WTC11 (cell line): ENCODE data around the gene RSPRY1. TPM values are rescaled to one million over a fixed set of nuclear protein-coding genes. Genes with fewer than 3 reads are reported as not detected.

ENCODE experiments used
- ARID4B ChIP-seq: sonication (generic); formaldehyde crosslinking; IDR thresholded peaks from 2 replicates; pipeline ENCODE4 v1.8.0; 2023; ENCODE audit warnings: missing genetic modification reagents, mild to moderate bottlenecking, borderline replicate concordance
- CBFB ChIP-seq: sonication (generic); formaldehyde crosslinking; IDR thresholded peaks from 2 replicates; pipeline ENCODE4 v1.8.1; 2022; ENCODE audit warnings: mild to moderate bottlenecking, low read depth, missing genetic modification reagents
- E2F5 ChIP-seq: sonication (generic); formaldehyde crosslinking; IDR thresholded peaks from 2 replicates; pipeline ENCODE4 v1.8.1; 2022; ENCODE audit warnings: mild to moderate bottlenecking, moderate library complexity, missing genetic modification reagents
- ERG ChIP-seq: fragments of 250-450 bp; sonication (Bioruptor Pico); IDR thresholded peaks from 2 replicates; pipeline ENCODE4 v1.8.0; 2021; ENCODE audit warnings: mild to moderate bottlenecking
- ESRRA ChIP-seq: sonication (generic); formaldehyde crosslinking; IDR thresholded peaks from 2 replicates; pipeline ENCODE4 v1.8.1; 2022; ENCODE audit warnings: mild to moderate bottlenecking, missing genetic modification reagents, borderline replicate concordance
- GABPB1 ChIP-seq: sonication (generic); formaldehyde crosslinking; IDR thresholded peaks from 2 replicates; pipeline ENCODE4 v1.8.1; 2023; ENCODE audit warnings: mild to moderate bottlenecking, missing genetic modification reagents
- GTF2I ChIP-seq: fragments of 250-450 bp; sonication (Bioruptor Pico); conservative IDR thresholded peaks from 2 replicates; pipeline ENCODE4 v1.4.0; 2021; ENCODE audit warnings: mild to moderate bottlenecking
- HMGA2 ChIP-seq: fragments of 250-450 bp; sonication (Bioruptor Pico); IDR thresholded peaks from 2 replicates; pipeline ENCODE4 v1.4.0; 2021; ENCODE audit warnings: mild to moderate bottlenecking, moderate library complexity
- NFYB ChIP-seq: sonication (generic); formaldehyde crosslinking; conservative IDR thresholded peaks from 2 replicates; pipeline ENCODE4 v1.8.0; 2022; ENCODE audit warnings: low read depth, missing genetic modification reagents
- PRDM15 ChIP-seq: sonication (generic); formaldehyde crosslinking; IDR thresholded peaks from 2 replicates; pipeline ENCODE4 v1.8.0; 2022; ENCODE audit warnings: missing genetic modification reagents
- RELA ChIP-seq: sonication (generic); formaldehyde crosslinking; IDR thresholded peaks from 2 replicates; pipeline ENCODE4 v1.8.1; 2022; ENCODE audit warnings: missing genetic modification reagents, mild to moderate bottlenecking, borderline replicate concordance
- TP53 ChIP-seq: sonication (generic); formaldehyde crosslinking; IDR thresholded peaks from 2 replicates; pipeline ENCODE4 v1.8.1; 2023; ENCODE audit warnings: mild to moderate bottlenecking, missing genetic modification reagents
- ZNF396 ChIP-seq: fragments of 250-450 bp; sonication (Bioruptor Pico); IDR thresholded peaks from 2 replicates; pipeline ENCODE4 v1.8.0; 2021; ENCODE audit warnings: mild to moderate bottlenecking, moderate library complexity, borderline replicate concordance
- ZNF671 ChIP-seq: fragments of 250-450 bp; sonication (Bioruptor Pico); IDR thresholded peaks from 2 replicates; pipeline ENCODE4 v1.8.0; 2021; ENCODE audit warnings: mild to moderate bottlenecking
- total RNA-seq: library from RNA; stranded (reverse); gene quantifications from 3 replicates; pipeline ENCODE4 v1.2.3, GENCODE V29; 2021
- TF ChIP-seq, protein P1 (sequence below): sonication (generic); formaldehyde crosslinking; conservative IDR thresholded peaks from 2 replicates; pipeline ENCODE4 v1.8.1; 2023; ENCODE audit warnings: mild to moderate bottlenecking, low read depth, missing genetic modification reagents, moderate library complexity
- TF ChIP-seq, protein P2 (sequence below): sonication (generic); formaldehyde crosslinking; IDR thresholded peaks from 2 replicates; pipeline ENCODE4 v1.8.1; 2023; ENCODE audit warnings: mild to moderate bottlenecking, moderate library complexity, missing genetic modification reagents
- TF ChIP-seq, protein P3 (sequence below): sonication (generic); formaldehyde crosslinking; IDR thresholded peaks from 2 replicates; pipeline ENCODE4 v1.8.1; 2023; ENCODE audit warnings: mild to moderate bottlenecking, missing genetic modification reagents, moderate library complexity
- TF ChIP-seq, protein P4 (sequence below): fragments of 250-450 bp; sonication (Bioruptor Pico); IDR thresholded peaks from 2 replicates; pipeline ENCODE4 v1.9.0; 2021; ENCODE audit warnings: mild to moderate bottlenecking

Gene RSPRY1
- total RNA-seq, 1 experiment from 2014 or later: 26.8 TPM

GRCh38 chr16:57244767-57245471 lies 58.8 kb downstream of the RSPRY1 start, which contains the start of gene ARL2BP (continued):
- TF ChIP-seq PRDM15 (CRISPR knock-in tag) (peak; percentile 93), CBFB (CRISPR knock-in tag) (no peak), RELA (CRISPR knock-in tag) (no peak), ZNF396 (CRISPR knock-in tag) (no peak), ESRRA (no peak), GTF2I (no peak), ARID4B (peak; percentile 67; the same call in 1 of the 2 replicates), TP53 (CRISPR knock-in tag) (peak; percentile 73), E2F5 (CRISPR knock-in tag) (peak; percentile 84), ZNF671 (CRISPR knock-in tag) (no peak), HMGA2 (no peak), NFYB (peak; percentile 72), GABPB1 (CRISPR knock-in tag) (no peak; the same call in 1 of the 2 replicates), ERG (CRISPR knock-in tag) (no peak)
- TF ChIP-seq, protein P1, sequence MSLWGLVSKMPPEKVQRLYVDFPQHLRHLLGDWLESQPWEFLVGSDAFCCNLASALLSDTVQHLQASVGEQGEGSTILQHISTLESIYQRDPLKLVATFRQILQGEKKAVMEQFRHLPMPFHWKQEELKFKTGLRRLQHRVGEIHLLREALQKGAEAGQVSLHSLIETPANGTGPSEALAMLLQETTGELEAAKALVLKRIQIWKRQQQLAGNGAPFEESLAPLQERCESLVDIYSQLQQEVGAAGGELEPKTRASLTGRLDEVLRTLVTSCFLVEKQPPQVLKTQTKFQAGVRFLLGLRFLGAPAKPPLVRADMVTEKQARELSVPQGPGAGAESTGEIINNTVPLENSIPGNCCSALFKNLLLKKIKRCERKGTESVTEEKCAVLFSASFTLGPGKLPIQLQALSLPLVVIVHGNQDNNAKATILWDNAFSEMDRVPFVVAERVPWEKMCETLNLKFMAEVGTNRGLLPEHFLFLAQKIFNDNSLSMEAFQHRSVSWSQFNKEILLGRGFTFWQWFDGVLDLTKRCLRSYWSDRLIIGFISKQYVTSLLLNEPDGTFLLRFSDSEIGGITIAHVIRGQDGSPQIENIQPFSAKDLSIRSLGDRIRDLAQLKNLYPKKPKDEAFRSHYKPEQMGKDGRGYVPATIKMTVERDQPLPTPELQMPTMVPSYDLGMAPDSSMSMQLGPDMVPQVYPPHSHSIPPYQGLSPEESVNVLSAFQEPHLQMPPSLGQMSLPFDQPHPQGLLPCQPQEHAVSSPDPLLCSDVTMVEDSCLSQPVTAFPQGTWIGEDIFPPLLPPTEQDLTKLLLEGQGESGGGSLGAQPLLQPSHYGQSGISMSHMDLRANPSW (CRISPR knock-in tag): no peak
- TF ChIP-seq, protein P2, sequence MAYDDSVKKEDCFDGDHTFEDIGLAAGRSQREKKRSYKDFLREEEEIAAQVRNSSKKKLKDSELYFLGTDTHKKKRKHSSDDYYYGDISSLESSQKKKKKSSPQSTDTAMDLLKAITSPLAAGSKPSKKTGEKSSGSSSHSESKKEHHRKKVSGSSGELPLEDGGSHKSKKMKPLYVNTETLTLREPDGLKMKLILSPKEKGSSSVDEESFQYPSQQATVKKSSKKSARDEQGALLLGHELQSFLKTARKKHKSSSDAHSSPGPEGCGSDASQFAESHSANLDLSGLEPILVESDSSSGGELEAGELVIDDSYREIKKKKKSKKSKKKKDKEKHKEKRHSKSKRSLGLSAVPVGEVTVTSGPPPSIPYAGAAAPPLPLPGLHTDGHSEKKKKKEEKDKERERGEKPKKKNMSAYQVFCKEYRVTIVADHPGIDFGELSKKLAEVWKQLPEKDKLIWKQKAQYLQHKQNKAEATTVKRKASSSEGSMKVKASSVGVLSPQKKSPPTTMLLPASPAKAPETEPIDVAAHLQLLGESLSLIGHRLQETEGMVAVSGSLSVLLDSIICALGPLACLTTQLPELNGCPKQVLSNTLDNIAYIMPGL (CRISPR knock-in tag): peak; percentile 95
- TF ChIP-seq, protein P3, sequence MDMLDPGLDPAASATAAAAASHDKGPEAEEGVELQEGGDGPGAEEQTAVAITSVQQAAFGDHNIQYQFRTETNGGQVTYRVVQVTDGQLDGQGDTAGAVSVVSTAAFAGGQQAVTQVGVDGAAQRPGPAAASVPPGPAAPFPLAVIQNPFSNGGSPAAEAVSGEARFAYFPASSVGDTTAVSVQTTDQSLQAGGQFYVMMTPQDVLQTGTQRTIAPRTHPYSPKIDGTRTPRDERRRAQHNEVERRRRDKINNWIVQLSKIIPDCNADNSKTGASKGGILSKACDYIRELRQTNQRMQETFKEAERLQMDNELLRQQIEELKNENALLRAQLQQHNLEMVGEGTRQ (CRISPR knock-in tag): peak; percentile 30; the same call in 1 of the 2 replicates
- TF ChIP-seq, protein P4, sequence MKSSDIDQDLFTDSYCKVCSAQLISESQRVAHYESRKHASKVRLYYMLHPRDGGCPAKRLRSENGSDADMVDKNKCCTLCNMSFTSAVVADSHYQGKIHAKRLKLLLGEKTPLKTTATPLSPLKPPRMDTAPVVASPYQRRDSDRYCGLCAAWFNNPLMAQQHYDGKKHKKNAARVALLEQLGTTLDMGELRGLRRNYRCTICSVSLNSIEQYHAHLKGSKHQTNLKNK: no peak
